GM12891 (cell line): ENCODE results near the gene CSGALNACT2.

Experiments used
- DNase-seq: peaks from one replicate; pipeline ENCODE4 v3.0.0; 2011; ENCODE audit warnings: low spot score; ENCODE audit not compliant: insufficient read length
- FAIRE-seq: peaks from 2 replicates; lab custom pipeline; 2011; peaks lifted over from hg19 to GRCh38; lab: Jason Lieb, UNC
- PAX5 ChIP-seq: IDR thresholded peaks from 2 replicates; pipeline ENCODE4 v1.6.1; 2011; ENCODE audit warnings: low read length, moderate library complexity, mild to moderate bottlenecking; ENCODE audit not compliant: insufficient read depth, severe bottlenecking
- POLR2A ChIP-seq: IDR thresholded peaks from 2 replicates; pipeline ENCODE4 v1.6.1; 2011; ENCODE audit warnings: low read depth, low read length, control low read depth
- POLR2AphosphoS5 ChIP-seq: IDR thresholded peaks from 2 replicates; pipeline ENCODE4 v1.6.1; 2011; ENCODE audit warnings: low read depth, low read length, control low read depth
- POU2F2 ChIP-seq: IDR thresholded peaks from 2 replicates; pipeline ENCODE4 v1.6.1; 2011; ENCODE audit warnings: low read depth, mild to moderate bottlenecking, control low read depth, low read length, moderate library complexity
- SPI1 ChIP-seq: IDR thresholded peaks from 2 replicates; pipeline ENCODE4 v1.6.1; 2011; ENCODE audit warnings: low read depth, low read length, control low read depth
- TAF1 ChIP-seq: IDR thresholded peaks from 2 replicates; pipeline ENCODE4 v1.6.1; 2011; ENCODE audit warnings: low read depth, low read length, control low read depth

The CSGALNACT2 gene

DNA sequence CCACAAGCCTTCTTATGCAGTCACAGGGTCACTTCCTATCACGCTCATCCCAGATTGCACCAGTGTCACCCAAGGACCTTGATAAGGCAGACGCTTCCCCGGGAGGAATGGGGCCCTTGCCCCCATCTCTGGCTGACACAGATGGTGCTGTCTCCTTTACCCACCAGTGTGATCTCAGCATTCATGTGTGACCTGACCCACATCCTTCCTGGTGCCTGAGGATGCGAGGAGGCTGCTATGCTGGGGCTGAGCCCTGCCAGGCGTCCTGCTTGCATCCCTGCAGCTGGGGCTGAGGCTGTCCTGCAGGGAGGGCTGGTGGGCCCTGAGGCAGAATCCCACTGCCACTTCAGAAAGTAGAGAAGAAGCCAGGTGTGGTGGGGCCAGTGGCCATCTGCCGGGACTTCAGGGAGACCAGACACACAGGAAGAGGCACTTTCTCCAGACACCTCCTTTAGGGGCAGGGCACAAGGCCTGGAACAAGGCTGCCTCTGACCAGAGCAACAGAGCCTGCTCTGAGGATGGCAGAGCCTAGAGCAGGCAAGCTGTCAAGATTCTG is 93.4 kb downstream of the CSGALNACT2 start:
- TF ChIP-seq POU2F2 (no peak), TAF1 (no peak), POLR2AphosphoS5 (no peak), POLR2A (no peak), PAX5 (no peak), SPI1 (no peak)
- no peak for FAIRE-seq

DNA sequence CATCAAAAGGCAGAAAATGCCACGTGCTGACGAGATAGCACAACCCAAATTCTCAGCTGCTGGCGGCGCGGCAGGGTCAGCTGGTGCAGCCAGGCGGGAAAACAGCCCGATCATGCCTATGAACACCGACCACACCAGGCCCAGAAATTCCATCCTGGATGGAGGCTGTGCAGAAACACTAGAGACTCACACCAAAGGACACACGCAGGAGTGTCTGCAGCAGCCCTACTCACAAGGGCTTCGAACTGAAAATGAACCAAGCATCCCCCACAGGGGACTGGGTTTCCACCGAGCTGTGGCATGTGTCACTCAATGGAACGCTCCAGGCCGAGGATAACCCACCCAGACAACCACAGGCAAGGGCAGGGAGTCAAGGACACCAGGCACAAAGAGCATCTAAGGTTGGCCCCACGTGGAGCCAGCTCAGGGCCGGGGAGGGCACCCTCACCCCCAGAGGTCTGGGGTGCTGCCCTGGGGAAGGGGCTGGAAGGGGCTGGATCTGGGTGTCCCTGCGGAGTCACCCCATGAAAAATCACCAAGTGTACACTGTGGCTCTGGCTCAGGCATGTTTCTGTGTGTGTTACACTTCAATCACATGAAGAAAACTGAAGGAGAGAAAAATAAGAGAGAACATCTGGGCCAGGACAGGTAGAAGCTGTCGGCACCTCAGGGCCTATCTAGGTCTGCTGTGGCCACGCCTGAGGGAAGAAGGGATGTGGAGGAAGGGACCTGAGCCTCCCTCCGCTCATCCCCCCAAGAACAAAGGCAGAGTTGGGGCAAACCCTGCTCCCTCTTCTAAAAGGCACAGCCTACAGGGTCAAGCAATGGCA is 95.6 kb downstream of the CSGALNACT2 start:
- no peak for TF ChIP-seq PAX5
- no peak for TF ChIP-seq POLR2A
- no peak for TF ChIP-seq TAF1
- no peak for TF ChIP-seq SPI1
- no peak for TF ChIP-seq POU2F2
- no peak for TF ChIP-seq POLR2AphosphoS5
- no peak for DNase-seq
- FAIRE-seq: no peak

More for the DNA sequence above, 93.4 kb downstream of the CSGALNACT2 start:
- DNase-seq: no peak

DNA sequence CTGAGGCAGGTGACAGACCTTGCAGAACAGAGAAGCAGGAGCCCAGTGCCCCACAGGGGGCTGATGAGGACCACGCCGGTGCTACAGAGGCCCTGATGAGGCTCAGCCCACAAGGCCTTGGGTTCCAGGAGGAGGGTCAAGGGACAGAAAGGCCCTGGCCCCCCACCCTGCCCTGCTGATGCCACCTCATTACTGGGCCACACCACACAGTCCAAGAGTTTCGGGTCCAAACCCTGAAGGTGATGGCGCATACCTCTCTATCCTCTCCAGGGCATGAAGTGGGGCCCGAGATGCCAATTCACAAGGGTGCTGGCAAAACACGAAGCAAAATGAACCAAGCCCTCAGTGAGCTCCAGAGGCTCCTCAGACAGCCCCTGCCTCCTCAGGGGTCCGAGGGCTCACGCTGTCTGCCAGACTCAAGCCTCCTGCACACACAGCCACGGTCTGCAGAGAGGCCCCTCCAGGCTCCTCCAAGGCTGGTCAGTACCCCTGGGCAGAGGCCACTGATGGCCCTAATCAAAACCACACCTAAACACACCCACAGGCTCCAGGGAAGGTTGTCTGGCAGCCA is 96.3 kb downstream of the CSGALNACT2 start:
- DNase-seq: no peak
- no peak for FAIRE-seq
- TF ChIP-seq POU2F2 (no peak), POLR2A (no peak)
